ENCODE measurements around the gene DTX3L.
"Not testable (repeated sequence)": the region's sequence is repeated elsewhere in the genome, so short reads cannot be mapped to it uniquely, and the experiment has no call there.

The DTX3L gene

DNA sequence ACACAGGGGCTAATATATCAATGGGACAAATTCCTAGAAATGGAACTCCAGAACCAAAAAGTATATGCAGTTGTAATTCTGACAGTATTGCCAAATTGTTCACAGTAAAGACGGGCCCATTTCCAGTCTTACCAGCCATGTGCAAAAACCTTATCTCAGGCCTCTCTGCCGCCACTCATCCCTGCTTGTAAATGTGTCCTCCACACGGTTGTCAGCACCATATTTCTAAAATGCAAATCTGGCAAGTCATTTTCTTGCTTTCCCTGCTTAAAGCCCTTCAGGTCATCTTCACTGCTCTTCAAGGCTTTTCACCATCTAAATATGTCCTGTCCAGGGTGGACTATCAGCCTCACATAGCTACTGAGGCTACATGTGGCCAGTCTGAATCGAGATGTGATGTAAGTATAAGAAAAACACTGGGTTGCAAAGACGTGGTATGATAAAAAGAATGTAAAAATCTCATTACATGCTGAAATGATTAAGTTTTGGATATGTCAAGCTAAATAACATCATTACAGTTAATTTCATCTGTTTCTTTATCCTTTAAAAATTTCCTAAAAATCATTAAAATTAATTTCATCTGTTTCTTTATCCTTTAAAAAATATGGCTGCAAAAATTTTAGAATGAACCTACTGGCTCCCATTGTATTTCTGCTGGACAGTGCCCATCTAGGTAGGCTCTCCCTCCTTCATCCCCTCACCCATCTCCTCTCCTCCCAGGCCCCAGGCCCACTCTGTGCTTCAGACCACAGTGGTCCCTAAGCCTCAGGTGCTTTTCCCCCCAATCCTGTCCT lies 1.0 kb upstream of the DTX3L start:
- no peak for FAIRE-seq

GRCh38 chr3:122563717-122564025 lies 467 bp upstream of the DTX3L start:
- FAIRE-seq, result no peak

- not testable (repeated sequence) for FAIRE-seq
Observed at GRCh38 chr3:122568131-122568530, 4.0 kb downstream of the DTX3L start.

- no peak for FAIRE-seq
Observed at GRCh38 chr3:122568755-122569154, 4.6 kb downstream of the DTX3L start.

DNA sequence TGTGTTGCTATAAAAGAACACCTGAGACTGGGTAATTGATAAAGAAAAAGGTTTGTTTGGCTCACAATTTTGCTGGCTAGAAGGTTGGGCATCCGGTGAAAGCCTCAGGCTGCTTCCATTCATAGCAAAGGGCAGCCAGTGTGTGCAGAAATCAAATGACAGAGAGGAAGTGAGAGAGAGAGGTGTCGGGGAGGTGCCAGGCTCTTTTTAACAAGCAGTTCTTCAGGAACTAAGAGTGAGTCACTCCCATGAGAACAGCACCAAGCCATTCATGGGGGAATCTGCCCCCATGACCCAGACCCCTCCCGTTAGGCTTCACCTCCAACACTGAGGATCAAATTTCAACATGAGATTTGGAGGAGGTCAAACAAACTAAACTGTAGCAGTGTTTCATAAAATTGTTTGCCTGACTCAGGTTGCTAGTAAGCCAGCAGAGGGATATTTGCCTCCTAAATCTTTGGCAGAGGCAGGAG lies 8.8 kb downstream of the DTX3L start:
- FAIRE-seq, result no peak

DNA sequence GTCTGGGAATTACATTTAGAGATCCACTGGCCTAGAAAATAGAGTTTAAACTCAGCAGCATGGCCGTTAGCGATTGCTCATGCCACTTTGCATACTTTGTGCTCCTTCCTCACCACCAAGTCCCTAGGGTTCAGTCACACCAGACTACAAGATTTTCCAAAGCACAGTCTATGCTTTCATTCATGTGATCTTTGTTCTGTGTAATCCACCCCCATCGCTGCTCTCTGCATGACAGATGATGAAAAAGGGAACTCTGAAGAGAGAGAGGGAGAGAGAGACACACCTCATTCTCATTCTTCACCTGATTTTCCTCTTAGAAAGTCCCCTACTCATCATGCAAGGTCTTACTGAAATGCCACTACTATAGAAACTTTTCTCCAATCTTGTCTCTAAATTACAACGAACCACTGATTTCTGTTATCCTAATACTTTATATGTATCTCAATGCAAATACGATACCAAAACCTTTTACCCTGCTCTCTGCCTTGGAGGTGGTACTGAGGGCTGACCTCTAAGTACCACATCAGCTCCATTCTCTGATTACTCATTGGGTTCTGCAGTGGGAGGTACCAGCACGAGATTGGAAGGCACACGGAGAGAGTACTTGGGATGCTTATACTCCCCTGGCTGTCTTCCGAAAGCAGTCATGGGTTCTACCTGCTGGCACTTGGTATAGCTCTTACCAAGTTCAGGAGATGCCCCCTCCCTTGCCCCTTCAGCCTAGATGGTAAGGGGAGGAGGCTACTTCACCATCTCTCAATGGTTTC lies 12.2 kb downstream of the DTX3L start:
- no peak for FAIRE-seq

GRCh38 chr3:122577409-122578031 lies 13.4 kb downstream of the DTX3L start, which contains the start of gene PARP15:
PARP15 (plus strand) TSS chr3:122577650; CDS start chr3:122577668, 18 bp downstream.
- FAIRE-seq, result no peak

DNA sequence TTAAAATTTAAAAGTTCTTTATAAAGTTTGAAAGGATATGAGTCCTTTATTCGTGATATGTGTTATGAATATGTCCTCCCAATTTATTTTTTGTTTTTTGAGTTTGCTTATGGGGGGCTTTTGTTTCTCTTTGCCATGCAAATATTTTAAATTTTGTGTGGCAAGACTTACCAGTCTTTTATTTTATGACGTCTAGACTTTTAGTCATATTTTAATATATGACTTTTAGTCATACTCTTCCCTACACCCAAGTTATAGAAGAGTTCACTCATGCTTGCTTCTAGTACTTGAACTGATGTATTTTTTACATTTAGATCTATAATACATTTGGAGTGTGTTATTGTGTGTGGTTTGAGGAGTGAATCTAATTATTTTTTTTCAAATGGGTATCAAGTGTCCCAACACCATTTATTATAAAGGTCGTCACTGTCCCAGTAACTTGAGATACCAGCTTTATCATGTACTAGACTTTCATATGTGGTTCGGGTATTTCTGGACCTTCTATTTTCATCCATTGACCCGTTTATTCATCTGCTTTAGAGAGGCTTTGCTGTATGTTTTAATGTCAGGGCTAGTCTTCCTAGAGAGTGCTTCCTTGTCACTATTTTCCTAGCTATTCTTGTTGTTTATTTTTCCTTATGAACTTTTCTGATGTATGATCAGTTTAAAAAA lies 14.1 kb downstream of the DTX3L start:
- no peak for FAIRE-seq

DNA sequence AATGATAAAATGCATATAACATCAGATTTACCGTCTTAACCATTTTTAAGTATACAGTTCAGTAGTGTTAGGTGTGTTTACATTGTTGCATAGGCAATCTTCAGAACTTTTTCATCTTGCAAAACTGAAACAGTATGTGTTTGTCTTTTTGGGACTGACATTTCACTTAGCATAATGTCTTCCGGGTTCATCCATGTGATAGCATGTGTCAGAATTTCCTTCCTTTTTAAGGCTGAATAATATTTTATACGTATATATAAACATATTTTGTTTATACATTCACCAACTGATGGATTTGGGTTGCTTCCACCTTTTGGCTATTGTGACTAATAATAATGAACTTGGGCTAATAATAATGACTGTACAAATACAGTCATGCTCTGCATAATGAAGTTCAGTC lies 16.3 kb downstream of the DTX3L start:
- FAIRE-seq, result no peak

DNA sequence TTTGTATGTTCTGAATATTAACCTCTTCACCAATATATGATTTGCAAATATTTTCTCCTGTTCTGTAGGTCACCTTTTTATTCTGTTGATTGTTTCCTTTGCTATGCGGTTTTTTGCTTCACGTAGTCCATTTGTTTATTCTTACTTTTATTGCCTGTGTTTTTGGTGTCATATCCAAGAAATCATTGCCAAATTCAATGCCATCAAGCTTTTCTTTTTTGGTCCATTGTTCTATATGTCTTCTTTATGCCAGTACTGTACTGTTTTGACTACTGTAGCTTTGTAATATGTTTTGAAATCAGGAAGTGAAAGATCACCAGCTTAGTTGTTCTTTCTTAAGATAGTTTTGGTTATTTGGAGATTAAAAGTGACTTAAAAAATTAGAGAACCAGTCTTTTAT lies 17.5 kb downstream of the DTX3L start:
- FAIRE-seq, result no peak

DNA sequence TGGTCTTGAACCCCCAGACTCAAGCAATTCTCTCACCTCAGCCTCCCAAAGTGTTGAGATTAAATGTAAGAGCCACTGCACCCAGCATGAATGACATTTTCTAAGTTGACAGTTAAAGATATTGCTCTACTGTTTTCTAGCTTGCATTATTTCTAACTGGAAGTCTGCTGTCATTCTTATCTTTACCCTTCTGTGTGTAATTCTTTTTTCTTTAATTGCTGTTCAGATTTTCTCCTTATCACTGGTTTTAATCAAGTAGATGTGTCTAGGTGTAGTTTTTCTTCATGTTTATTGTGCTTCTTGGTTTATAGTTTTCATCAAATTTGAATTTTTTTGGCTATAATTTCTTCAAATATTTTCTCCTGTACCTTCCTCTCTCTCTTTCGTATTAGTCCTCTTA lies 18.3 kb downstream of the DTX3L start:
- no peak for FAIRE-seq

GRCh38 chr3:122586098-122586497 lies 22.0 kb downstream of the DTX3L start:
- no peak for FAIRE-seq

GRCh38 chr3:122586773-122587485 lies 22.8 kb downstream of the DTX3L start:
- no peak for FAIRE-seq

DNA sequence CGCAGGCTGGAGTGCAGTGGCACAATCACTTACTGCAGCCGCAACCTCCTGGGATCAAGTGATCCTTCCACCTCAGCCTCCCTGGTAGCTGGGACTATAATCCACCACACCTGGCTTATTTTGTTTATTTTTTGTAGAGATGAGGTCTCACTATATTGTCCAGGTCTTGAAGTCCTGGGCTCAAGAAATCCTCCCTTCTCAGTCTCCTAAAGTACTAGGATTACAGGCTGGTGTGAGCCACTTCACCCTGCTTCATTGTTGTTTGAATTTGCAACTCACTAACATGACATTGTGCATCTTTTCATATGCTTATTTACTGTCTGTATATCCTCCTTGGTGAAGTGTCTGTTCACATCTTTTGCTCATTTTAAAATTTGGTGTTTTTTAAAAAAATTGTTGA lies 23.4 kb downstream of the DTX3L start:
- no peak for FAIRE-seq

GRCh38 chr3:122589297-122589696 lies 25.2 kb downstream of the DTX3L start:
- no peak for FAIRE-seq

GRCh38 chr3:122590610-122591009 lies 26.5 kb downstream of the DTX3L start:
- no peak for FAIRE-seq

DNA sequence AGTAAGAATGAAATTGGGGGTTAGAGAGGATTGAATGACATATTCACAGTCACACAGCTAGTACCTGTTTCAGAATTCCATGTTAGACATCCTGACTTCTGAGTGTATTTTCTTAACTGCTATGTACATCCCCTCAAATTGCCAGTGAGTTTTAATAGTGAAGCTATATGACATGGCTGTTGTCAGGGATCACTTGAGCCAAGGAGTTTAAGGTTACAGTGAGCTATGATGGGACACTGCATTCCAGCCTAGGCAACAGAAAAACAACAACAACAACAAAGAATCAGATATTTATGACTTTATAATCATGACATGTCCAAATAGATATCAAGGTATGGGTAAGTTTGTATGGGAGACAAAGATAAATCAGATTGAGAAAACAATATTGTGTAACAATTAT lies 29.9 kb downstream of the DTX3L start:
- no peak for FAIRE-seq

- no peak for FAIRE-seq
Observed at GRCh38 chr3:122598151-122598550, 34.0 kb downstream of the DTX3L start.

DNA sequence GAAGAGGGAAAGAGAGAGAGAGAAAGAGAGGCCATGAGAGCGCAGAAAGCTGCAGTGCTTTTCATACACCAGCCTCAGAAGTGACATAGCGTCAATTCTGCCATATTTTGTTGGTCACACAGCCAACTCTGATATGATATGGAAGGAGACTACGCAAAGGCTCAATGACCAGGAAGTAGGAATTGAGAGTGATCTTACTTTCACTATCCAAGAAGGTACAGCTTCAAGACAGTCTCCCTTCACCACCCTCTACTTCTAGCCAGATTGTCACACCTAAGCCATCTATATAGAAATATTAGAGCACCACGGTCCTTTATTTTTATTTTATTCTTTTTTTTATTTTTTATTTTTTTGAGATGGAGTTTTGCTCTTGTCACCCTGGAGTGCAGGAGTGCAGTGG lies 34.4 kb downstream of the DTX3L start:
- FAIRE-seq, result no peak

- no peak for FAIRE-seq
Observed at GRCh38 chr3:122602011-122602710, 38.0 kb downstream of the DTX3L start.

DNA sequence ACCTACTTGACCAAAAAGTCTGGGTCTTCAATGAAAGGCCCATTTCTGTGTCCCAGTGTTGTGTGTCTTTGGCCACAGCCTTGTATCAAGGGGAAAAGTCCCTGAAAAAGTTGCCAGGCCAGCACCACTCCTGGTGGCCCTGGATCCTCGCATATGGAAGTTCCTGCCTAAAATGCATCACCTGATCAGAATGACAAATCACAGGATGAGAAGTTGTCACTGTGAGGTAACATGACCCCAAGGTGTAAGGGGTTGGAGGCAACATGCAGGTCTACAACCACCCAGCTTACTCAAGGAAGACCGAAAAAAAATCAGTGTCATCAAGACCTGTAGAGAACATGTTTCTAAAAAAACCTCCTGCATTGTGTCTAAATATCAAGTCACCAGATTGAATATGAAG lies 38.9 kb downstream of the DTX3L start:
- FAIRE-seq, result no peak

GRCh38 chr3:122606330-122606729 lies 42.2 kb downstream of the DTX3L start:
- no peak for FAIRE-seq
